BE2C (cell line): ENCODE measurements around the gene NLGN1.

Experiments
- DNase-seq: peaks from one replicate; pipeline ENCODE4 v3.0.0-alpha.2; 2020
- H3K27me3 ChIP-seq: fragments of 250-450 bp; sonication (Bioruptor Pico); 2 replicates; pipeline ENCODE4 v1.5.1; 2020; ENCODE audit warnings: mild to moderate bottlenecking
- H3K36me3 ChIP-seq: fragments of 250-450 bp; sonication (Bioruptor Pico); 2 replicates; pipeline ENCODE4 v1.5.1; 2020; ENCODE audit warnings: mild to moderate bottlenecking
- H3K4me1 ChIP-seq: fragments of 250-450 bp; sonication (Bioruptor Pico); 2 replicates; pipeline ENCODE4 v1.5.1; 2020
- H3K4me3 ChIP-seq: 2 replicates; pipeline ENCODE4 v1.5.1; 2011; ENCODE audit warnings: low read depth, low read length
- H3K9me3 ChIP-seq: fragments of 250-450 bp; sonication (Bioruptor Pico); 2 replicates; pipeline ENCODE4 v1.5.1; 2020
- TF ChIP-seq, protein P1 (sequence below): IDR thresholded peaks from 2 replicates; pipeline ENCODE4 v1.5.1; 2012; ENCODE audit warnings: mild to moderate bottlenecking, low read depth, low read length

The NLGN1 gene

GRCh38 chr3:173402656-173403055 lies 5.1 kb downstream of the NLGN1 start:
- no peak for DNase-seq
- Histone ChIP-seq H3K27me3 (peaks cover 18% of the 10 kb centered on the region), H3K4me3 (no peak overlapping the region), H3K4me1 (no peaks in the 10 kb centered on the region), H3K36me3 (no peaks in the 10 kb centered on the region), H3K9me3 (no peaks in the 10 kb centered on the region)
- TF ChIP-seq, protein P1, sequence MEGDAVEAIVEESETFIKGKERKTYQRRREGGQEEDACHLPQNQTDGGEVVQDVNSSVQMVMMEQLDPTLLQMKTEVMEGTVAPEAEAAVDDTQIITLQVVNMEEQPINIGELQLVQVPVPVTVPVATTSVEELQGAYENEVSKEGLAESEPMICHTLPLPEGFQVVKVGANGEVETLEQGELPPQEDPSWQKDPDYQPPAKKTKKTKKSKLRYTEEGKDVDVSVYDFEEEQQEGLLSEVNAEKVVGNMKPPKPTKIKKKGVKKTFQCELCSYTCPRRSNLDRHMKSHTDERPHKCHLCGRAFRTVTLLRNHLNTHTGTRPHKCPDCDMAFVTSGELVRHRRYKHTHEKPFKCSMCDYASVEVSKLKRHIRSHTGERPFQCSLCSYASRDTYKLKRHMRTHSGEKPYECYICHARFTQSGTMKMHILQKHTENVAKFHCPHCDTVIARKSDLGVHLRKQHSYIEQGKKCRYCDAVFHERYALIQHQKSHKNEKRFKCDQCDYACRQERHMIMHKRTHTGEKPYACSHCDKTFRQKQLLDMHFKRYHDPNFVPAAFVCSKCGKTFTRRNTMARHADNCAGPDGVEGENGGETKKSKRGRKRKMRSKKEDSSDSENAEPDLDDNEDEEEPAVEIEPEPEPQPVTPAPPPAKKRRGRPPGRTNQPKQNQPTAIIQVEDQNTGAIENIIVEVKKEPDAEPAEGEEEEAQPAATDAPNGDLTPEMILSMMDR, result no peak

DNA sequence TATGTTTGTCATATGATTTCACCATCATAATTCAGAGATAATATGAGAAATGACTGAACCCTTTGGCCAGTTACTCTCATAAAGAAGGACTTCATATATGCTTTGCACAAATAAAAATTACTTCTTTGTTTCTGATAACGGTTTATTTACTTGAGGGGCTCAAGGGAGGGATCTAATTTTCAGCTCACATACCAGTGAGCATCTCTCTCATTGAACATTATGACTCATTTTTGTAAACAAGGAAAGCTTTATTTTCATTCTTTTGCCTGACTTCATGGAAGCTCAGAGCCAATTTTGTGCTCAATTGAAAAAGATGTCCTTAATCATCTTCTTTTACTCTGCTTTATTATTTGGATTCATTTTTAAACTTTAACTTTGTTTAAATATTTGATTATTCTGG lies 5.8 kb downstream of the NLGN1 start:
- no peak overlapping the region for H3K4me3 ChIP-seq
- H3K36me3 ChIP-seq, result no peaks in the 10 kb centered on the region
- H3K27me3 ChIP-seq, result peaks cover 11% of the 10 kb centered on the region
- H3K4me1 ChIP-seq, result no peaks in the 10 kb centered on the region
- H3K9me3 ChIP-seq, result no peaks in the 10 kb centered on the region
- no peak for DNase-seq
- TF ChIP-seq, protein P1, result no peak

GRCh38 chr3:173404156-173404555 lies 6.6 kb downstream of the NLGN1 start:
- Histone ChIP-seq H3K27me3 (peaks cover 3% of the 10 kb centered on the region), H3K36me3 (no peaks in the 10 kb centered on the region), H3K4me3 (no peak overlapping the region), H3K4me1 (no peaks in the 10 kb centered on the region), H3K9me3 (no peaks in the 10 kb centered on the region)
- no peak for DNase-seq
- TF ChIP-seq, protein P1, result no peak

GRCh38 chr3:173410436-173410835 lies 12.9 kb downstream of the NLGN1 start:
- TF ChIP-seq, protein P1, result no peak
- H3K4me3 ChIP-seq, result no peak overlapping the region
- no peaks in the 10 kb centered on the region for H3K9me3 ChIP-seq
- no peaks in the 10 kb centered on the region for H3K27me3 ChIP-seq
- no peaks in the 10 kb centered on the region for H3K4me1 ChIP-seq
- no peaks in the 10 kb centered on the region for H3K36me3 ChIP-seq
- no peak for DNase-seq

DNA sequence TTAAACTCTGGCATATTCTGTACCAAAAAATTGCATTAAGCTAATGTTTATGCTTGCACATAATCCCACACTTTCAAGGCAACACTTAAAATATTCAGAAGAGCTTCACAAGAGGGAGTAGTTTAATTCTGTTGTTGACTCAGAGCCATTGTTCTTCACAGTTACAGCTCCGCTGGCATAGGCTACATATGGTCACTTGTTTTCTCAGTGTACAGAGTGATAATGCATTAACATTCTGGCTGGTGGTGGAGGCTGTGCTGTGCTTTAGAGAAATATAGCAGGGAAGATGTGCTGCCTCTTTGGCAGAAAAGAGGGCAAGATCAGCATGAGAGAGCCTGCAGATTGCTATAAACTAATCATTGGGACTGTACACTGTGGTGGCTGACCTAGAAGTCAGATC lies 13.3 kb downstream of the NLGN1 start:
- no peak for DNase-seq
- no peaks in the 10 kb centered on the region for H3K4me1 ChIP-seq
- H3K4me3 ChIP-seq, result no peak overlapping the region
- no peaks in the 10 kb centered on the region for H3K9me3 ChIP-seq
- TF ChIP-seq, protein P1, result no peak
- H3K36me3 ChIP-seq, result no peaks in the 10 kb centered on the region
- H3K27me3 ChIP-seq, result no peaks in the 10 kb centered on the region

- no peak overlapping the region for H3K4me3 ChIP-seq
- no peaks in the 10 kb centered on the region for H3K36me3 ChIP-seq
- H3K27me3 ChIP-seq, result no peaks in the 10 kb centered on the region
- TF ChIP-seq, protein P1, result peak; percentile 43
- H3K4me1 ChIP-seq, result no peaks in the 10 kb centered on the region
- no peaks in the 10 kb centered on the region for H3K9me3 ChIP-seq
- peak; percentile 15 for DNase-seq
These were observed 13.9 kb downstream of the NLGN1 start for GRCh38 chr3:173411375-173411973.
